Colonic mucosa (tissue), 4 donors: Measurements from ENCODE around the gene HSFX4. TPM values are rescaled to one million over a fixed set of nuclear protein-coding genes. Genes with fewer than 3 reads are reported as not detected.

Experiments used
- DNase-seq: peaks from one replicate; pipeline ENCODE4 v3.0.0-alpha.2; 2020
- H3K27ac ChIP-seq: fragments of 200-600 bp; one replicate; pipeline ENCODE4 v1.8.0; 2021
- H3K27me3 ChIP-seq: fragments of 200-600 bp; one replicate; pipeline ENCODE4 v1.8.0; 2021
- H3K36me3 ChIP-seq: fragments of 200-600 bp; one replicate; pipeline ENCODE4 v1.8.0; 2021
- H3K4me1 ChIP-seq: fragments of 200-600 bp; one replicate; pipeline ENCODE4 v1.8.0; 2021; ENCODE audit warnings: mild to moderate bottlenecking
- H3K4me3 ChIP-seq: fragments of 200-600 bp; one replicate; pipeline ENCODE4 v1.8.0; 2021
- H3K9ac ChIP-seq, 2 donors: one replicate each; pipeline ENCODE4 v1.7.0; 2013; ENCODE audit warnings: control low read depth in 2 of 2, low read depth in 2 of 2, low read length in 2 of 2
- H3K9me3 ChIP-seq: fragments of 200-600 bp; one replicate; pipeline ENCODE4 v1.8.0; 2021
- intact Hi-C: fragments of 100-400 bp; cut with DNase I; formaldehyde crosslinking; loops from one replicate; pipeline ENCODE4 v1.14.1; 2022
- total RNA-seq, 2 donors: library from RNA; stranded (reverse); fragmentation: NEBNext Ultra II Directional in 1 of 2; extraction: Animal tissue kit (Norgen Biotek cat#: 25700) in 1 of 2; gene quantifications; one replicate each; pipeline ENCODE4 v1.2.1, GENCODE V29; 2021
- TF ChIP-seq, protein P1 (sequence below): fragments of 200-600 bp; IDR thresholded peaks from one replicate; pipeline ENCODE4 v1.8.0; 2022; ENCODE audit warnings: antibody characterized with exemption, mild to moderate bottlenecking
- donor health status: healthy.
- donor health status: DM: no; HTN: no; CAD: no.
- donor health status: DM: no; HTN: no; CAD: no.

Gene HSFX4
- total RNA-seq, 2 donors from 2014 or later = not detected

- TF ChIP-seq, protein P1, sequence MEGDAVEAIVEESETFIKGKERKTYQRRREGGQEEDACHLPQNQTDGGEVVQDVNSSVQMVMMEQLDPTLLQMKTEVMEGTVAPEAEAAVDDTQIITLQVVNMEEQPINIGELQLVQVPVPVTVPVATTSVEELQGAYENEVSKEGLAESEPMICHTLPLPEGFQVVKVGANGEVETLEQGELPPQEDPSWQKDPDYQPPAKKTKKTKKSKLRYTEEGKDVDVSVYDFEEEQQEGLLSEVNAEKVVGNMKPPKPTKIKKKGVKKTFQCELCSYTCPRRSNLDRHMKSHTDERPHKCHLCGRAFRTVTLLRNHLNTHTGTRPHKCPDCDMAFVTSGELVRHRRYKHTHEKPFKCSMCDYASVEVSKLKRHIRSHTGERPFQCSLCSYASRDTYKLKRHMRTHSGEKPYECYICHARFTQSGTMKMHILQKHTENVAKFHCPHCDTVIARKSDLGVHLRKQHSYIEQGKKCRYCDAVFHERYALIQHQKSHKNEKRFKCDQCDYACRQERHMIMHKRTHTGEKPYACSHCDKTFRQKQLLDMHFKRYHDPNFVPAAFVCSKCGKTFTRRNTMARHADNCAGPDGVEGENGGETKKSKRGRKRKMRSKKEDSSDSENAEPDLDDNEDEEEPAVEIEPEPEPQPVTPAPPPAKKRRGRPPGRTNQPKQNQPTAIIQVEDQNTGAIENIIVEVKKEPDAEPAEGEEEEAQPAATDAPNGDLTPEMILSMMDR = no peak
- intact Hi-C loops = no loop called here
- no peak overlapping the region for H3K9ac ChIP-seq
- DNase-seq = no peak
- no peaks in the 10 kb centered on the region for H3K9me3 ChIP-seq
- no peak overlapping the region for H3K4me3 ChIP-seq
- no peaks in the 10 kb centered on the region for H3K4me1 ChIP-seq
- no peaks in the 10 kb centered on the region for H3K27me3 ChIP-seq
- H3K36me3 ChIP-seq = no peaks in the 10 kb centered on the region
- H3K27ac ChIP-seq = no peak overlapping the region
Observed at GRCh38 chrX:149979126-149979644, 49.8 kb downstream of the HSFX4 start.

Other genes starting within 250 kb of the HSFX4 start
- gene MAGEA11, start 217.5 kb upstream of the HSFX4 start, total RNA-seq = not detected
- 1 to 10 TPM in 1 of 2 donors, under 1 TPM in 1; 0.74 to 2.0 TPM for gene HSFX1, start 155.5 kb upstream of the HSFX4 start, total RNA-seq
- not detected for gene MAGEA9, start 147.6 kb upstream of the HSFX4 start, total RNA-seq
- not detected for gene MAGEA8, start 48.4 kb upstream of the HSFX4 start, total RNA-seq
- 10 to 100 TPM; 28.2 to 28.4 TPM for gene EOLA2, start 8.9 kb downstream of the HSFX4 start, total RNA-seq